DMS 273 (cell line): ENCODE data around the gene TAF11.
A peak's percentile ranks its signal among the peaks of the same experiment; 100 is the strongest.
"Not testable (repeated sequence)": the region's sequence is repeated elsewhere in the genome, so short reads cannot be mapped to it uniquely, and the experiment has no call there.

Experiments
- DNase-seq: peaks from one replicate; lab custom pipeline; 2025; ENCODE audit not compliant: unreplicated experiment; lab: John Stamatoyannopoulos, UW

TAF11 gene

GRCh38 chr6:34867484-34867883 is 20.4 kb downstream of the TAF11 start:
- DNase-seq, result peak; percentile 20

DNA sequence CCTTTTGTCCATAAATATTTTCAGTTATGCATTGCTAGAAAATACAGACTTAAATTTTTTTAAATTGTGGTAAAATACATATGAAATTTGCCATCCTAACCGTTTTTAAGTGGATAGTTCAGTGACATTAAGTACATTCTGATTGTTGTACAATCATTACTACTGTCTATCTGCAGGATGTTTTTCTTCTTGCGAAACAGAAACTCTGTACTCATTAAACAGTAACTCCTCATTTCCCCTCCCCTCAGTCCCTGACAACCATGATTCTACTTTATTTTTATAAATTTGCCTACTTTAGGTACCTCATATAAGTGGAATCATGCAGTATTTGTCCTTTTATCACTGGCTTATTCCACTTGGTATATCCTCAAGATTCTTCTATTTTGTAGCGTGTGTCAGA is 21.3 kb downstream of the TAF11 start:
- no peak for DNase-seq

- no peak for DNase-seq
Measured at GRCh38 chr6:34865107-34865506, 22.7 kb downstream of the TAF11 start.

- no peak for DNase-seq
Measured at GRCh38 chr6:34864007-34864406, 23.8 kb downstream of the TAF11 start.

GRCh38 chr6:34860776-34861175 is 27.1 kb downstream of the TAF11 start:
- no peak for DNase-seq

- no peak for DNase-seq
Measured at GRCh38 chr6:34859951-34860350, 27.9 kb downstream of the TAF11 start.

- DNase-seq, result no peak
Measured at GRCh38 chr6:34858681-34859080, 29.2 kb downstream of the TAF11 start.

- DNase-seq, result no peak
Measured at GRCh38 chr6:34855463-34855862, 32.4 kb downstream of the TAF11 start.

GRCh38 chr6:34852406-34853085 is 35.3 kb downstream of the TAF11 start:
- DNase-seq, result no peak

DNA sequence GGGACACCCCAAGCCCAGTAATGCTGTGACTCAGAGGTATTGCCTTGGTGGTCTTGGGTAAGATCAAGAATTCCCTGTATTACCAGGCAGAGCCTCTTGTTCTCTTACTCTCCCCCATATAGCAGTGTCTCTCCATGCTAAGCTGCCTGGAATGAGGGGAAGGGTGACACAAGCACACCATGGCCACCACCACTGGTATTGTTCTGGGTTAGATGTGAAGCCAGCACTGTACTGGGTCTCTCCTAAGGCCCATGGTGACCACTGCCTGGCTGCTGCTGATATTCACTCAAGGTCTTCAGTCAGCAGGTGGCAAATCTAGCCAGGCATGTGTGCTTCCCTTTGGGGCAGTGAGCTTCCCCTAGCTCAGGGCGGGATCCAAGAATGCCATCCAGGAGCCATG is 36.5 kb downstream of the TAF11 start:
- no peak for DNase-seq

GRCh38 chr6:34849066-34849465 is 38.8 kb downstream of the TAF11 start:
- DNase-seq, result not testable (repeated sequence)

DNA sequence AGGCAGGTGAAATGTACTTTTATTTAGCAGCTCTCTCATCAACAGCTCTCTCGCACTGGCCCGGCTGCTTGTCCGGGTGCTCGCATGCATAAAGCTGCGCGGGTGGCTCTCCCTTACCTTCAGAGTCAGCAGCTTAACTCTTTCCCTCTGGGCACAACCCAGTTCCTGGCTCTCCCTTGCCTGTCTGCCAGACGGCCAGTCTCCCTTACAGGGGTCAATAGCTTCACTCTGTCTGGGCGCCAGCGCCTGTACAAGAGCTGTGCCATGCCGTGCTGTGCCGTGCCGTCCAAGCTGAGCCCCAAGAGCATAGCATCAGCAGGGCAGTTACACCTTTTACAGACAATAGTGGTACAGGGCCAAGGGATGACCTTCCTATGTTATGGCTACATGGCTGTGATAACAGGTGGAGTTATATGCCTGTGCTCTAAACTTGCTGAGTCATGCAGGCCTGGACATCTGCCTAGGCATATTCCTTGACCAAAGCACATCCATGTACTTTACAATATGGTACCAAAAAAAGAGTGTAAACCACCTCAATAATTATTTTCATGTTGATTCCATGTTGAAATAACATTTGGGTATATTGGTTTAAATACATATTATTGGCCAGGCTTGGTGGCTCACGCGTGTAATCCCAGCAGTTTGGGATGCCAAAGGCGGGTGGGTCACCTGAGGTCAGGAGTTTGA is 48.0 kb downstream of the TAF11 start:
- peak; percentile 20 for DNase-seq

DNA sequence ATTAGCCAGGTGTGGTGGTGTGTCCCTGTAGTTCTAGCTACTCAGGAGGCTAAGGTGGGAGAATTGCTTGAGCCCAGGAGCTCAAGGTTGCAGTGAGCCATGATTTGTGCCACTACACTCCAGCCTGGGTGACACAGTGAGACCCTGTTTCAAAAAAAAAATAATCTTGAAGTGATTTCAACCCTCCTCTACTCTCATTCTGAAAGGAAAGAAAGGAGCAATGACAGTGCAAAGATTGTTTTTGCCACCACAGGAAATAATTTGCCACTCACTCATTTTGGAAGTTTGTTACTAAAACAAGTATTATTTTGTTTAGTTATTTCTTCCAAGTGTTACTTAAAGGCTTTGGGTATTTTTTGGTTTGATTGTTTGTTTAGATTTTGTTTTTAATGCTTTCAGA is 50.3 kb downstream of the TAF11 start:
- no peak for DNase-seq

- DNase-seq, result no peak
Measured at GRCh38 chr6:34836451-34836850, 51.4 kb downstream of the TAF11 start.

- DNase-seq, result no peak
Measured at GRCh38 chr6:34836008-34836407, 51.8 kb downstream of the TAF11 start.

DNA sequence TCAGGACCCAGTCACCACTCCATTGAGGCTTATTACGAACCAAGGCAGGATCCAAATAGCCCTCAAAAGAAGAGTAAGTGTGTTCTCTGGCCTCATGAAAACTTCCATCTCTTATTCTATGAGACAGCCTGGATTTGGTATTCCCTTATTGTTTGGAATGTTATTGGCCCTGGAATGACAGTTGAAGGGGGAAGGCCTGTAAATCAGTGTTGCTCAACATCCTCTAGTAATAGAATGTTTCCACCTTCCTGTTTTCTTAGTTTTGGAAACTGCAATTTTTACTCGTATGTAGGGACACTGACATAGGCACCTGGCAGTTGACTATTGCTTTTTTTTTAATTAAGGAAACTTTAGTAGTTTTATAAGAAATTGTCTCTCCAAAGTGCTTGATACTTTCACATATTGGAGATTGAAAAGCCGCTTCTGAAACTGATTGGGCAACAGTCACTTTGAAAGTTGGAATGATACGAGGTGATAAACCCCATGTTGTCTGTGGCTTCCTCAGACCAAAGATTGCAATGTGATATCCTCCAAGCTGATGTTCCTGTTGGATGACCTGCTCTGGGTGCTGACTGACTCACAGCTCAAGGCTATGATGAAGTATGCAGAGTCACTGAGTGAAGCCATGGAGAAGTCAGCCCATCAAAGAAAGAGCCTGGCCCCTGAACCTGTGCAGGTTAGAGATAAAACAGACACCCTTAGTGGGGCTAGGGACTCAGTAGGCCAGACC is 52.9 kb downstream of the TAF11 start:
- no peak for DNase-seq

DNA sequence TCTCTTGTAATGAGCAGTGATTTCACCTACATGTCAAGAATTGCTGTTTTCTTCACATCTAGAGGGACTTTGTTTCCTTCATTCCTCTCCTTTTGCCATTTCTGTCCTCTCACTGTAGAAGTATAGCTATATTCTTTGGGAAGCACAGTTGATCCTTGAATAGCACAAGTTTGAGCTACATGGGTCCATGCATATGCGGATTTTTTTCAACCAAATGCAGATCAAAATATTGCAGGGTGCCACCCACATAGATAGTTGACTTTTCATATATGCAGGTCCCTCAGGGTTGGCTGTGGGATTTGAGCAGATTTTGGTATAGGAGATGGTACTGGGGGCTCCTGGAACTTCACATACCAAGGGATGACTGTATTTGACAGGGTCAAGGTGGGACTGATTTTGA is 54.9 kb downstream of the TAF11 start:
- no peak for DNase-seq

- no peak for DNase-seq
Measured at GRCh38 chr6:34829137-34829536, 58.7 kb downstream of the TAF11 start.
